ENCODE data around the gene CDSN. TPM values are rescaled to one million over a fixed set of nuclear protein-coding genes. Genes with fewer than 3 reads are reported as not detected.
A peak's percentile ranks its signal among the peaks of the same experiment; 100 is the strongest.

The CDSN gene
- not detected in 2 replicates for total RNA-seq (2012; rRNA removed)
- not detected in 2 replicates for polyA plus RNA-seq (2012; rRNA removed)
- not detected in 2 replicates for polyA plus RNA-seq (2012; cell fraction: cytosol; rRNA removed)
- polyA plus RNA-seq (2012; cell fraction: nucleus; rRNA removed; ENCODE audit: low replicate concordance), result not detected in 2 replicates
- not detected for Bru-seq, nascent RNA
- BruChase-seq, experiment 1, labeled RNA remaining after a 6-hour chase, result percentile 11 among the genes with signal in this experiment
- BruChase-seq, experiment 2, labeled RNA remaining after a 2-hour chase, result not detected
- long read RNA-seq, result 0 reads

- dilution Hi-C loops (cut with HindIII; ENCODE audit: low sequenced_read_pairs, unreplicated experiment), result no loop called here
- Histone ChIP-seq H2BK15ac (ENCODE audit: low read depth, low read length) (no peak within 1 kb of the TSS), H2AFZ (replicated peaks; ENCODE audit: low read length, poor library complexity) (no peak within 1 kb of the TSS), H4K20me1 (ENCODE audit: insufficient read depth, low read length) (no peaks in the 10 kb centered on the region), H3K23ac (ENCODE audit: low read depth, low read length) (no peak within 1 kb of the TSS), H3K4me1 (ENCODE audit: control insufficient read depth, insufficient read depth, low read length) (peaks cover 2% of the 10 kb centered on the region), H3K9me1 (ENCODE audit: insufficient read depth, low read length) (peaks cover under 1% of the 10 kb centered on the region), H2AK9ac (replicated peaks; ENCODE audit: low read depth, low read length, poor library complexity) (no peak within 1 kb of the TSS), H2AK5ac (ENCODE audit: low read depth, low read length) (no peak within 1 kb of the TSS), H3K36me3 (ENCODE audit: control insufficient read depth, insufficient read depth, low read length) (no peaks in the 10 kb centered on the region), H3K4ac (ENCODE audit: low read depth, low read length) (no peak within 1 kb of the TSS), H4K5ac (ENCODE audit: low read depth, low read length) (no peak within 1 kb of the TSS), H3K18ac (ENCODE audit: low read depth, low read length) (no peak within 1 kb of the TSS), H2BK120ac (ENCODE audit: low read depth, low read length) (no peak within 1 kb of the TSS), H3K14ac (replicated peaks; ENCODE audit: low read depth, low read length) (no peak within 1 kb of the TSS), H3K9ac (ENCODE audit: low read depth, low read length) (no peak within 1 kb of the TSS), H3K4me3 (ENCODE audit: insufficient read depth, low read depth, low read length) (no peak within 1 kb of the TSS), H3K9me3 (ENCODE audit: control insufficient read depth, insufficient read depth, low read length) (no peaks in the 10 kb centered on the region), H4K8ac (ENCODE audit: low read depth in 2 of 2, low read length in 2 of 2) (no peak within 1 kb of the TSS), H2BK5ac (ENCODE audit: low read depth, low read length, poor library complexity, severe bottlenecking) (no peak within 1 kb of the TSS), H3K4me2 (ENCODE audit: low read depth, low read length) (no peak within 1 kb of the TSS), H3K79me1 (ENCODE audit: low read depth in 1 of 2, low read length in 2 of 2) (peaks cover 0 to 3% of the 10 kb centered on the region in 2 experiments; a peak in 2 of 4 replicates), H3K27ac (ENCODE audit: insufficient read depth, low read length) (no peak within 1 kb of the TSS), H3K56ac (ENCODE audit: extremely low read depth, insufficient read depth, low read length) (no peak within 1 kb of the TSS), H2BK20ac (ENCODE audit: low read depth, low read length) (no peak within 1 kb of the TSS), H4K91ac (ENCODE audit: insufficient read depth, low read depth, low read length) (no peak within 1 kb of the TSS), H3K27me3 (ENCODE audit: control insufficient read depth, insufficient read depth, low read length) (peaks cover 3% of the 10 kb centered on the region; the same call in 1 of the 2 replicates)
- intact Hi-C loops (cut with micrococcal nuclease), result no loop called here
- CTCF ChIA-PET, result no interaction called here
- DNase-seq (no peak), ATAC-seq (ENCODE audit: low read depth) (no peak)
- POLR2A ChIA-PET (ENCODE audit: unreplicated experiment), result no interaction called here
- in situ Hi-C loops (cut with MboI; ENCODE audit: low sequenced_read_pairs), result no loop called here
- WGBS, 2 experiments (ENCODE audit: extremely low coverage in 2 of 2, insufficient read length in 1 of 2), result 92% methylated on average over 16 of the region's 26 CpGs; no CpG with 5 or more reads in 1 of the 2 experiments
- BruUV-seq (replicated peaks), result no TSS peak
- no peak for TF ChIP-seq MAZ (IDR thresholded peaks at IDR 0.05; ENCODE audit: borderline replicate concordance, low read depth, low read length)
- TF ChIP-seq MXI1 (IDR thresholded peaks at IDR 0.05; ENCODE audit: borderline replicate concordance, low read depth, low read length), result no peak
- TF ChIP-seq FOS (IDR thresholded peaks at IDR 0.05; ENCODE audit: low read depth, low read length), result no peak
- TF ChIP-seq CTCF (conservative IDR thresholded peaks at IDR 0.05; ENCODE audit: low read depth, low read length), result no peak
- no peak for TF ChIP-seq ELK1 (IDR thresholded peaks at IDR 0.05; ENCODE audit: borderline replicate concordance, low read depth, low read length)
- TF ChIP-seq NFE2L2 (IDR thresholded peaks at IDR 0.05; ENCODE audit: low read depth, low read length), result no peak
- TF ChIP-seq USF2 (IDR thresholded peaks at IDR 0.05; ENCODE audit: low read depth, low read length), result no peak
- TF ChIP-seq CEBPB (IDR thresholded peaks at IDR 0.05; ENCODE audit: low read depth, low read length), result no peak
- no peak for TF ChIP-seq RCOR1 (IDR thresholded peaks at IDR 0.05; ENCODE audit: insufficient replicate concordance, low read length)
- TF ChIP-seq BHLHE40 (IDR thresholded peaks at IDR 0.05; ENCODE audit: low read depth, low read length), result no peak
- no peak for TF ChIP-seq POLR2A (IDR thresholded peaks at IDR 0.05; ENCODE audit: low read depth, low read length)
- no peak for TF ChIP-seq CHD1 (IDR thresholded peaks at IDR 0.05; ENCODE audit: low read depth, low read length)
- TF ChIP-seq SMC3 (IDR thresholded peaks at IDR 0.05; ENCODE audit: low read depth, low read length), result no peak
- TF ChIP-seq RFX5 (IDR thresholded peaks at IDR 0.05; ENCODE audit: low read depth, low read length), result no peak
These were observed at the start of gene CDSN for GRCh38 chr6:31120151-31120915. CDSN (minus strand) TSS chr6:31120446; CDS start chr6:31120419, 27 bp downstream.
